Measurements from ENCODE around the gene CCDC86. TPM values are rescaled to one million over a fixed set of nuclear protein-coding genes. Genes with fewer than 3 reads are reported as not detected.

The CCDC86 gene
- total RNA-seq, 1 donor from 2014 or later, result 34.2 TPM

- intact Hi-C loops (cut with micrococcal nuclease), result no loop called here
Observed at GRCh38 chr11:60889869-60890311, 48.0 kb downstream of the CCDC86 start.

GRCh38 chr11:60890696-60891095 is 48.8 kb downstream of the CCDC86 start:
- intact Hi-C loops (cut with micrococcal nuclease), result no loop called here

GRCh38 chr11:60891103-60891741 is 49.3 kb downstream of the CCDC86 start:
- intact Hi-C loops (cut with micrococcal nuclease), result no loop called here

- intact Hi-C loops (cut with micrococcal nuclease), result no loop called here
Observed at GRCh38 chr11:60895687-60896086, 53.8 kb downstream of the CCDC86 start.

- intact Hi-C loops (cut with micrococcal nuclease), result no loop called here
Observed at GRCh38 chr11:60897496-60897895, 55.6 kb downstream of the CCDC86 start.

- intact Hi-C loops (cut with micrococcal nuclease), result loop anchor here (1.0 kb wide), 2 partner anchors 68 to 124 kb away; no protein-coding TSS in a partner anchor
Observed at GRCh38 chr11:60899046-60899936, 57.4 kb downstream of the CCDC86 start.

- intact Hi-C loops (cut with micrococcal nuclease), result loop anchor here (1.0 to 10.0 kb wide), 3 partner anchors 69 to 895 kb away; partner anchors contain the start of genes FEN1 and TMEM258
Observed at GRCh38 chr11:60899977-60900376, 58.1 kb downstream of the CCDC86 start.

Other genes with a start within 250 kb of the CCDC86 start
- gene MS4A8, start 142.5 kb upstream of the CCDC86 start, total RNA-seq, result not detected in 2 replicates
- gene MS4A18, start 117.4 kb upstream of the CCDC86 start, total RNA-seq, result not detected in 2 replicates
- not detected in 2 replicates for gene MS4A15, start 85.2 kb upstream of the CCDC86 start, total RNA-seq
- gene MS4A10, start 56.8 kb upstream of the CCDC86 start, total RNA-seq, result not detected in 2 replicates
- 0.12 and 0.34 TPM in 2 replicates for gene PTGDR2, start 13.8 kb downstream of the CCDC86 start, total RNA-seq
- gene ZP1, start 25.4 kb downstream of the CCDC86 start, total RNA-seq, result not detected in 2 replicates
- gene PRPF19, start 64.5 kb downstream of the CCDC86 start, total RNA-seq, result 136 and 137 TPM in 2 replicates
- gene TMEM109, start 72.0 kb downstream of the CCDC86 start, total RNA-seq, result 99.2 and 103 TPM in 2 replicates
- gene TMEM132A, start 82.3 kb downstream of the CCDC86 start, total RNA-seq, result 0.59 and 1.0 TPM in 2 replicates
- gene SLC15A3, start 110.1 kb downstream of the CCDC86 start, total RNA-seq, result 1.8 and 2.7 TPM in 2 replicates
- 327 and 336 TPM in 2 replicates for gene CD6, start 129.6 kb downstream of the CCDC86 start, total RNA-seq

Data from T-helper 1 cell treated with Interleukin-12 subunit alpha and Interleukin-12 subunit beta and Interleukin-4 antibody, amounts not matched to agents 30 ng/mL and 1 ng/mL, for 36 hours (primary cell).